GM23338 (cell line): Measurements from ENCODE around the gene ZNF879. TPM values are rescaled to one million over a fixed set of nuclear protein-coding genes. Genes with fewer than 3 reads are reported as not detected.

ENCODE experiments used
- ATAC-seq: fragments of 200-7000 bp; cut with Tn5 transposase; 3 replicates; pipeline ENCODE4 v1.9.1; 2020
- DNase-seq: peaks from one replicate; pipeline ENCODE4 v3.0.0-alpha.2; 2015; ENCODE audit warnings: low spot score
- H2AFZ ChIP-seq: fragments of 200-600 bp; sonication (generic); 2 replicates; pipeline ENCODE4 v1.8.0; 2016; ENCODE audit warnings: antibody characterized with exemption, mild to moderate bottlenecking, moderate library complexity
- H3F3A ChIP-seq: fragments of 200-600 bp; sonication (generic); replicated peaks from 2 replicates; pipeline ENCODE4 v1.8.0; 2017; ENCODE audit warnings: antibody characterized with exemption, mixed run types, low read depth
- H3K27ac ChIP-seq: fragments of 200-600 bp; sonication (generic); 2 replicates; pipeline ENCODE4 v1.6.1; 2016; ENCODE audit warnings: low read depth
- H3K27me3 ChIP-seq: fragments of 200-600 bp; sonication (generic); 2 replicates; pipeline ENCODE4 v1.8.0; 2016; ENCODE audit warnings: mild to moderate bottlenecking, mixed run types, moderate library complexity; ENCODE audit not compliant: insufficient read depth
- H3K36me3 ChIP-seq: fragments of 200-600 bp; sonication (generic); 2 replicates; pipeline ENCODE4 v1.8.0; 2016; ENCODE audit warnings: mild to moderate bottlenecking; ENCODE audit not compliant: insufficient read depth
- H3K4me1 ChIP-seq: fragments of 200-600 bp; sonication (generic); 2 replicates; pipeline ENCODE4 v1.8.0; 2016; ENCODE audit warnings: mild to moderate bottlenecking, moderate library complexity; ENCODE audit not compliant: insufficient read depth
- H3K4me2 ChIP-seq: fragments of 200-600 bp; sonication (generic); 2 replicates; pipeline ENCODE4 v1.7.1; 2017; ENCODE audit warnings: mixed run types
- H3K4me3 ChIP-seq: fragments of 200-600 bp; sonication (generic); 2 replicates; pipeline ENCODE4 v1.6.1; 2016; ENCODE audit warnings: mixed run types
- H3K79me2 ChIP-seq: fragments of 200-600 bp; sonication (generic); replicated peaks from 2 replicates; pipeline ENCODE4 v1.8.0; 2017; ENCODE audit warnings: mild to moderate bottlenecking; ENCODE audit not compliant: insufficient read depth
- H3K9me2 ChIP-seq: fragments of 200-600 bp; sonication (generic); 2 replicates; pipeline ENCODE4 v1.8.0; 2017; ENCODE audit not compliant: insufficient read depth
- H4K20me1 ChIP-seq: fragments of 200-600 bp; sonication (generic); replicated peaks from 2 replicates; pipeline ENCODE4 v1.8.0; 2017; ENCODE audit warnings: mild to moderate bottlenecking; ENCODE audit not compliant: insufficient read depth
- H3K27ac Mint-ChIP-seq: 2 replicates; pipeline ENCODE4 v1.8.0; 2020; ENCODE audit warnings: inconsistent platforms, mild to moderate bottlenecking, moderate library complexity, mixed read lengths
- H3K27me3 Mint-ChIP-seq: 3 replicates; pipeline ENCODE4 v1.8.0; 2022; ENCODE audit warnings: low read depth, mild to moderate bottlenecking, moderate library complexity, mixed read lengths, inconsistent platforms; ENCODE audit not compliant: insufficient read depth, poor library complexity
- H3K36me3 Mint-ChIP-seq: 3 replicates; pipeline ENCODE4 v1.8.0; 2021; ENCODE audit warnings: low read depth, mild to moderate bottlenecking, inconsistent platforms, moderate library complexity, mixed read lengths
- H3K4me1 Mint-ChIP-seq: 3 replicates; pipeline ENCODE4 v1.8.0; 2020; ENCODE audit warnings: mild to moderate bottlenecking, inconsistent platforms, mixed read lengths
- H3K4me3 Mint-ChIP-seq: 3 replicates; pipeline ENCODE4 v1.8.0; 2021; ENCODE audit warnings: moderate library complexity, mild to moderate bottlenecking, inconsistent platforms, mixed read lengths
- H3K9me3 Mint-ChIP-seq: 3 replicates; pipeline ENCODE4 v1.8.0; 2020; ENCODE audit warnings: moderate library complexity, mild to moderate bottlenecking, inconsistent platforms, mixed read lengths
- CREB1 ChIP-seq: fragments of 250-450 bp; sonication (Bioruptor Pico); IDR thresholded peaks from 2 replicates; pipeline ENCODE4 v1.5.0; 2020; ENCODE audit warnings: low read depth, mild to moderate bottlenecking, moderate library complexity
- EZH2 ChIP-seq: fragments of 200-600 bp; sonication (generic); IDR thresholded peaks from one replicate; pipeline ENCODE4 v1.8.0; 2017; ENCODE audit warnings: antibody characterized with exemption, mild to moderate bottlenecking, low read depth; ENCODE audit not compliant: unreplicated experiment
- EZH2phosphoT487 ChIP-seq: fragments of 200-600 bp; sonication (generic); IDR thresholded peaks from one replicate; pipeline ENCODE4 v1.8.1; 2018; ENCODE audit warnings: antibody characterized with exemption; ENCODE audit not compliant: unreplicated experiment
- NANOG ChIP-seq: IDR thresholded peaks from 2 replicates; pipeline ENCODE4 v1.6.1; 2016; ENCODE audit warnings: antibody characterized with exemption, borderline replicate concordance
- POLR2AphosphoS5 ChIP-seq: IDR thresholded peaks from 2 replicates; pipeline ENCODE4 v1.6.1; 2016; ENCODE audit warnings: antibody characterized with exemption, low read depth
- STAT1 ChIP-seq: IDR thresholded peaks from one replicate; pipeline ENCODE4 v1.6.1; 2016; ENCODE audit warnings: antibody characterized with exemption; ENCODE audit not compliant: unreplicated experiment
- ZNF114 ChIP-seq: fragments of 250-450 bp; sonication (Bioruptor Pico); IDR thresholded peaks from 2 replicates; pipeline ENCODE4 v1.5.0; 2020; ENCODE audit warnings: mild to moderate bottlenecking, moderate library complexity
- ZNF331 ChIP-seq: fragments of 250-450 bp; sonication (Bioruptor Pico); IDR thresholded peaks from 2 replicates; pipeline ENCODE4 v1.5.0; 2020; ENCODE audit warnings: low read depth, mild to moderate bottlenecking, moderate library complexity
- polyA plus RNA-seq: library from polyadenylated mRNA; unstranded; fragments of >200 nt; fragmentation: Nextera tagmentation; extraction: Ambion mirVana; gene quantifications from 2 replicates; pipeline ENCODE4 v1.2.1, GENCODE V29; 2016
- total RNA-seq: library from RNA; depleted of rRNA; stranded (reverse); fragments of >200 nt; shearing (Covaris generic); gene quantifications from 2 replicates; pipeline ENCODE4 v1.2.3, GENCODE V29; 2014
- TF ChIP-seq, protein P1 (sequence below): IDR thresholded peaks from one replicate; pipeline ENCODE4 v1.6.1; 2018; ENCODE audit warnings: antibody characterized with exemption; ENCODE audit not compliant: unreplicated experiment
- TF ChIP-seq, protein P2 (sequence below), 2 experiments: fragments of 200-600 bp in 1 of 2; sonication (generic) in 1 of 2; conservative IDR thresholded peaks; 2 replicates each; pipeline versions ENCODE4 v1.5.1 to v1.6.1; 2016 to 2017; ENCODE audit warnings: antibody characterized with exemption in 2 of 2, low read depth in 2 of 2, mild to moderate bottlenecking in 2 of 2, moderate library complexity in 1 of 2

ZNF879 gene
- total and polyA plus RNA-seq, 2 experiments from 2014 or later, result 3.5 to 3.9 TPM

GRCh38 chr5:178996156-178996555, 27.4 kb upstream of the ZNF879 start:
- Histone ChIP-seq H3F3A (0 out of 2 replicates have a peak, but pooled peaks cover 3% of the 10 kb centered on the region), H3K36me3 (no peaks in the 10 kb centered on the region), H4K20me1 (no peaks in the 10 kb centered on the region), H3K4me2 (no peak overlapping the region; the same call in 1 of the 2 replicates), H3K27ac (no peak overlapping the region), H3K4me1 (peaks cover 8% of the 10 kb centered on the region), H2AFZ (peak overlapping the region; percentile 88), H3K79me2 (no peaks in the 10 kb centered on the region), H3K27me3 (peaks cover 42% of the 10 kb centered on the region), H3K9me2 (no peaks in the 10 kb centered on the region), H3K4me3 (no peak overlapping the region)
- no peak overlapping the region for H3K27ac Mint-ChIP-seq
- H3K36me3 Mint-ChIP-seq, result peaks cover 9% of the 10 kb centered on the region; the same call in 2 of the 3 replicates
- ATAC-seq, result no peak; the same call in 1 of the 3 replicates
- H3K4me1 Mint-ChIP-seq, result peaks cover 11% of the 10 kb centered on the region; the same call in 2 of the 3 replicates
- H3K27me3 Mint-ChIP-seq, result peaks cover 50% of the 10 kb centered on the region
- H3K4me3 Mint-ChIP-seq, result peak overlapping the region; percentile 14; the same call in 1 of the 3 replicates
- no peak for TF ChIP-seq CREB1 (CRISPR knock-in tag)
- TF ChIP-seq, protein P1, sequence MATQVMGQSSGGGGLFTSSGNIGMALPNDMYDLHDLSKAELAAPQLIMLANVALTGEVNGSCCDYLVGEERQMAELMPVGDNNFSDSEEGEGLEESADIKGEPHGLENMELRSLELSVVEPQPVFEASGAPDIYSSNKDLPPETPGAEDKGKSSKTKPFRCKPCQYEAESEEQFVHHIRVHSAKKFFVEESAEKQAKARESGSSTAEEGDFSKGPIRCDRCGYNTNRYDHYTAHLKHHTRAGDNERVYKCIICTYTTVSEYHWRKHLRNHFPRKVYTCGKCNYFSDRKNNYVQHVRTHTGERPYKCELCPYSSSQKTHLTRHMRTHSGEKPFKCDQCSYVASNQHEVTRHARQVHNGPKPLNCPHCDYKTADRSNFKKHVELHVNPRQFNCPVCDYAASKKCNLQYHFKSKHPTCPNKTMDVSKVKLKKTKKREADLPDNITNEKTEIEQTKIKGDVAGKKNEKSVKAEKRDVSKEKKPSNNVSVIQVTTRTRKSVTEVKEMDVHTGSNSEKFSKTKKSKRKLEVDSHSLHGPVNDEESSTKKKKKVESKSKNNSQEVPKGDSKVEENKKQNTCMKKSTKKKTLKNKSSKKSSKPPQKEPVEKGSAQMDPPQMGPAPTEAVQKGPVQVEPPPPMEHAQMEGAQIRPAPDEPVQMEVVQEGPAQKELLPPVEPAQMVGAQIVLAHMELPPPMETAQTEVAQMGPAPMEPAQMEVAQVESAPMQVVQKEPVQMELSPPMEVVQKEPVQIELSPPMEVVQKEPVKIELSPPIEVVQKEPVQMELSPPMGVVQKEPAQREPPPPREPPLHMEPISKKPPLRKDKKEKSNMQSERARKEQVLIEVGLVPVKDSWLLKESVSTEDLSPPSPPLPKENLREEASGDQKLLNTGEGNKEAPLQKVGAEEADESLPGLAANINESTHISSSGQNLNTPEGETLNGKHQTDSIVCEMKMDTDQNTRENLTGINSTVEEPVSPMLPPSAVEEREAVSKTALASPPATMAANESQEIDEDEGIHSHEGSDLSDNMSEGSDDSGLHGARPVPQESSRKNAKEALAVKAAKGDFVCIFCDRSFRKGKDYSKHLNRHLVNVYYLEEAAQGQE, result no peak
- no peak for TF ChIP-seq NANOG
- no peak for TF ChIP-seq STAT1
- no peak for TF ChIP-seq EZH2
- TF ChIP-seq, protein P2, sequence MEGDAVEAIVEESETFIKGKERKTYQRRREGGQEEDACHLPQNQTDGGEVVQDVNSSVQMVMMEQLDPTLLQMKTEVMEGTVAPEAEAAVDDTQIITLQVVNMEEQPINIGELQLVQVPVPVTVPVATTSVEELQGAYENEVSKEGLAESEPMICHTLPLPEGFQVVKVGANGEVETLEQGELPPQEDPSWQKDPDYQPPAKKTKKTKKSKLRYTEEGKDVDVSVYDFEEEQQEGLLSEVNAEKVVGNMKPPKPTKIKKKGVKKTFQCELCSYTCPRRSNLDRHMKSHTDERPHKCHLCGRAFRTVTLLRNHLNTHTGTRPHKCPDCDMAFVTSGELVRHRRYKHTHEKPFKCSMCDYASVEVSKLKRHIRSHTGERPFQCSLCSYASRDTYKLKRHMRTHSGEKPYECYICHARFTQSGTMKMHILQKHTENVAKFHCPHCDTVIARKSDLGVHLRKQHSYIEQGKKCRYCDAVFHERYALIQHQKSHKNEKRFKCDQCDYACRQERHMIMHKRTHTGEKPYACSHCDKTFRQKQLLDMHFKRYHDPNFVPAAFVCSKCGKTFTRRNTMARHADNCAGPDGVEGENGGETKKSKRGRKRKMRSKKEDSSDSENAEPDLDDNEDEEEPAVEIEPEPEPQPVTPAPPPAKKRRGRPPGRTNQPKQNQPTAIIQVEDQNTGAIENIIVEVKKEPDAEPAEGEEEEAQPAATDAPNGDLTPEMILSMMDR (conservative IDR thresholded peaks at IDR 0.05; ENCODE audit: low read depth in 2 of 2), result no peak
- TF ChIP-seq ZNF114 (CRISPR knock-in tag), result no peak
- no peak for TF ChIP-seq POLR2AphosphoS5
- peak; percentile 11 for DNase-seq
- peaks cover 49% of the 10 kb centered on the region for H3K9me3 Mint-ChIP-seq

DNA sequence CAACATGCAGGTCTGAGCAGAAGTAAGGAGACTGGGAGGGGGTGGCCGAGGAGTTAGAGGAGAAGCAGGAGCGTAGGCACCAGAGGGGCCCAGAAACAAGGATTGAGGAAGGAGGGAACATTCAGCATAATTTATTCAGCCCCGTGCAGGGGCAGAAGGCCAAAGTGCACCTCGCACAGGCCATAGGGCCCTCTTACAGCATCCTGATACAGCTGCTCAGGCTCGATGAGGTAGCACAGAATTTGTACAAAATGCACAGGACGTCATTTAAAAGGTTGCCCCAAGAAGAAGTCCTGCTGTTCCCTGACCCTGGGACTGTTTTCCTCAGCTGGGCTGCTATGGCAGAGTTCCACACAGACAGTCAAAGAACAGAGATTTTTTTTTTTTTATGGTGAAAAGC, 26.4 kb upstream of the ZNF879 start:
- Mint-ChIP-seq H3K27ac (no peak overlapping the region), H3K27me3 (peaks cover 46% of the 10 kb centered on the region), H3K4me3 (no peak overlapping the region), H3K9me3 (peaks cover 50% of the 10 kb centered on the region), H3K4me1 (peaks cover 11% of the 10 kb centered on the region; the same call in 2 of the 3 replicates), H3K36me3 (peaks cover 14% of the 10 kb centered on the region; the same call in 2 of the 3 replicates)
- Histone ChIP-seq H3K36me3 (no peaks in the 10 kb centered on the region), H3K4me3 (no peak overlapping the region), H3F3A (0 out of 2 replicates have a peak, but pooled peaks cover 3% of the 10 kb centered on the region), H3K27ac (no peak overlapping the region), H2AFZ (no peak overlapping the region), H3K9me2 (no peaks in the 10 kb centered on the region), H3K4me2 (no peak overlapping the region), H3K79me2 (no peaks in the 10 kb centered on the region), H4K20me1 (no peaks in the 10 kb centered on the region), H3K27me3 (peaks cover 42% of the 10 kb centered on the region), H3K4me1 (peaks cover 8% of the 10 kb centered on the region)
- DNase-seq, result no peak
- no peak for ATAC-seq
- TF ChIP-seq, protein P1, result no peak
- TF ChIP-seq POLR2AphosphoS5 (no peak), CREB1 (CRISPR knock-in tag) (no peak), EZH2phosphoT487 (no peak), ZNF331 (CRISPR knock-in tag) (no peak)
